GM21576 (cell line): ENCODE results near the gene CIAO3.

Experiments used
- ATAC-seq: cut with Tn5 transposase; IDR thresholded peaks from one replicate; pipeline ENCODE4 v1.9.1; 2021; ENCODE audit warnings: mild to moderate bottlenecking, moderate library complexity; ENCODE audit not compliant: unreplicated experiment

The CIAO3 gene

DNA sequence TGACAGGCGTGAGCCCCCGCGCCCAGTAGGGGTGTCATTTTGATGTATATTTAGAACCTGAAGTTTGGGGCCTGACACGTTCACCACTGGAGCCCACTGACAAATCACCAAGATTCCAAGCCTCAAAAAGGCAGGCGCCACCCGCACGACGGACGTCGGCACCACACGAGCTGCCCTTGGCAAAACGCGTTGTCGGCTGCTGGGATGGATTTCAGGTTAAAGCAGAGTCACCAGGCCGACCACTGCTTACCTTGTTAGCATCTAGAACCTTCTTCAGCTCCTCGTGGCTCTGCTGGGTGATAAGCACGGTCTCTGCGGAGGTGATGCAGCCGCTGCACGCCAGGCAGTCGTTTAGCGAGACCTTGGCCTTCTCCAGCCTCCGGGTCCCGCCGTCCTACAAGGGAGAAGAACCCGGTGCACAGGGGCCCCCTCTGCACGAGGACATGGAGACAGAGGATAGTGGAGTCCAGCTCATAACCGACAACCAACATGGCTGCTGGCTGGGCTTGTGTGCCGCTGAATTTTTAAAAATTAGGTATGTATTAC is 3.8 kb downstream of the CIAO3 start:
- no peak for ATAC-seq

DNA sequence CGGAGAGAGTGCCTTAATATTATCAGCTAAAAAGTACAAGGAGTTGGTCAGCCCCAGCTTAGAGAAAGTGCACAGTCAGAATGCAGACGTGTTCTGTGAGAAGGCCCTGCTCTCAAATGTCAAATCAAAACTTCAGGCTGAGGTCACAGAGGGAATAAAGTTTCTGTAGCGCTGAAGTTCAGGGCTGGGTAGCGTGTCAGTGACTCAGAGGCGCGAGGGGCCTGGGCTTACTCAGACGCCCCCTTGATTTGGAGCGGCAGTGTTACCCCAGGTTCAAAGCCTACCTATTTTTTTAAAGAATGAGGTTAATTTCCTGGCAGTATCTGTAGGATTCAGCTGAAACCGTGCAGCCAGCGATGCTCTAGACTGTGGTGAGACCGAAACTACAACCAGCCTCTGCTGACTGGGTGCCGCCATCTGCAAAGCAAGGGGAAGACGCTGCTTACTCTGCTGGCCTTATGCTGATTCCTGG is 4.8 kb downstream of the CIAO3 start:
- ATAC-seq, result no peak

DNA sequence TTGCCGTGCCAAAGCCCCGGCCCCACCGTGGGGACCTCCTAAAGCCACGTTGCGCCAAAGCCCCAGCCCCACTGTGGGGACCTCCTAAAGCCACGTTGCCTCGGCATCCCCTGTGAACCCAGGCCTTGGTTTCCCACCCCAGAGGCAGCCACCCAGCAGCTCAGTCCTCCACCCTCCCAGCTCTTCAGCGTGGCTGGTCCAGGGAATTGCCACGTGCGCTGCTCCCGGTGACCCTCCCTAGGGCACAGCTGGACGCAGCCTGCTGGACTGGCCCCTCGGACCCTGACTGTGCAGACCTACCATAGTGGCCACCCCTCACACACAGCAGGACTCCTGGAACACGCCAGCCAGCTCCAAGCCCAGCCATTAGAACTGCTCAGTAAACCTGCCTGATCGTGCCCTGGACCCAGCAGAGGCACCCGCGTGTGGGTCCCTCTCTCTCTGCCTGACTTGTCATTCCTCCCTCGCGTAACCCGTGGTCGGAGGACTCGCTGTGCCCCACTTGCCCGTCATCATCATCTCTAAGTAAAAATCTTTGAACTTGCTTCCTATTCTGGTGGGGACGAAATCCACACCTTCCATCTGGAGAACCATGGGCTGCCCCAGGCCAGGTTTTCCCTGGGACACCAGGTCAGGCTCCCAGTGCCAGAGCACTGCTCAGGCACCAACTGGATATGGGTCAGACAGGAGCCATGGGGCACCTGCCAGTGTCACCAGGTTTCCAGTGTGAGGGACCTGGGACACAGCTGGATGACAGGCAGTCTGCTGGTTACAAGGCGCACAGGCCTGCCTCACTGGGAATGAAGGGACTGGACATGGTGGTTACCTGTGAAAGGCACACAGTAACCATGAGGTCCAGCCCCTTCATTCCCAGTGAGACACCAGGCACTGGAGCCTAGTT is 5.6 kb downstream of the CIAO3 start:
- no peak for ATAC-seq

DNA sequence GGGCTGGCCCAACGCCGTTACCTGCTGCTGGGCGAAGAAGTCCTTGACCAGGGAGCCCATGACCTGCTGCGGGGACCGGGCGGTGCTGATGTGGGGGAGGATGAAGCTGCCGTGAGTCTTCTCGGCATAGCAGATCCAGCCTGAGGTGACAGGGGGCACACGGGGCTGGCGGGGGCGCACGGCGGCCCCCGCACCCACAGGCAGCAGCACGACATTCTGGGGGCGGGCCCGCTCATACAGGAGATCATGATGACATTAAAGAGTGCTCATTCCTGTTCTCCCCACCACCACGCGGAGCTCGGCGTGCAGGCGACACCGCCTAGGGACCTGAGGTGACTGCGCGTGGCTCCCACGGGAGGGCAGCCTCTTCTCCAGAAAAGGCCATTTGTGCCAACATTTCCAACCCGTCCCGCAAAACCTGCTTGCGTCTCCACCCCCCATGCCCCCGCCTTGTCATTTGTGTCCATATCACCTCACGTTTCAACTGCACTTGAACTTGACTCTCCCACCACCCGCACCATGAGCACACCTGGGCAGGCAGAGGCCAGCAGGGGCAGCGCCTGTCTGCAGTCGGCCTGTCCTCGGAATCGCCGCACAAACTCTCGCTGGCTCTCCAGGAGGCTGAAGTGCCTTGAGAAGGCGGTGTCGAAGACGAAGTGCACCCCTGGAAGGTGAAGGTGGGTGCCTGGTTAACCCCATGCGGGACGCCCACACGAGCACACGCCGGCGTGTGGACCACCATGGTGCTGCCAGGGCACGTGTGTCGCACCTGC is 6.4 kb downstream of the CIAO3 start:
- no peak for ATAC-seq

- no peak for ATAC-seq
These were observed 7.2 kb downstream of the CIAO3 start for GRCh38 chr16:733382-734207.

GRCh38 chr16:732936-733335 is 7.9 kb downstream of the CIAO3 start:
- no peak for ATAC-seq

GRCh38 chr16:732332-732731 is 8.5 kb downstream of the CIAO3 start:
- ATAC-seq, result no peak

- ATAC-seq, result no peak
These were observed 9.9 kb downstream of the CIAO3 start for GRCh38 chr16:730666-731509.

DNA sequence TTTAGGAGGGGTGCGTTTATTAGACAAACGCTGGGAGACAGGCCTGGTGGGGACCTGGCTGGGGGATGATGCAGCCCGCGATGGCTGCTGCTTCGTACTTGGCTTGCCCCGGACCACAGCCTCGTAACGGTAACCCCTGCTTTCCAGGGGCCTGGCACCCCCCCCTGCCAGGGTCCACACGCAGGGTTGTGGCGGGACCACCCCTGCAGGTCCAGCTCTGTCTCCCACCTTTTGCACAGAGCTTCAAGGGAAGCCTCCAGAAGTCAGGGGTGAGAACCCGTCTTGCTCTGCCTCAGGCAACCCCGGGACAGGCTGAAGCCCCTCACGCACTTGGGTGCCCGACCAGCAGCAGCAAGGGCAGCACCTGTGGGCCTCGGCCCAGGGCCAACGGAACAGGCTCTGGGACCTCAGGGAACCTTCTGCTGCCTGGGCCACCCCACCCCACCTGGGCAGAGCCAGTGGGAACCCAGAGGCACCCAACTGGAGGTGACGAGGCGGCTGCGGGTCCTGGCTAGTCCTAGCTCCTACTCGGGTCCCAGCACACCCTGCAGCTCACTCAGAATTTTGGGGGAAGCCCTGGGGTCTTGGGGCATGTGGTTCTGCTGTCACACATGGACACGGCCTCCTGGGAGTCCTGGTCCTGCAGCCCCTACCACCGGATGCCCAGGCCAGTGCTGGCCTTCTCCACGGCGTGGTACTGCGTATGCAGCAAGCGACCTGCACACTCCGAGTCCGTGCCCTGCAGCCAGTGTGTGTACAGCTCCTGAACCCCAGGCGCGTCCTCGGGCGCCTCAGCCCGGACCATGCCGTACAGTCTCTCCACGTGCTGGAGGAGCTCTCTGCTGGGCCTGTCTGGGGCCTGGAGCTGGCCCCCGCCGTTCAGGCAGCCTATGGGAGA is 10.8 kb downstream of the CIAO3 start:
- ATAC-seq, result no peak

DNA sequence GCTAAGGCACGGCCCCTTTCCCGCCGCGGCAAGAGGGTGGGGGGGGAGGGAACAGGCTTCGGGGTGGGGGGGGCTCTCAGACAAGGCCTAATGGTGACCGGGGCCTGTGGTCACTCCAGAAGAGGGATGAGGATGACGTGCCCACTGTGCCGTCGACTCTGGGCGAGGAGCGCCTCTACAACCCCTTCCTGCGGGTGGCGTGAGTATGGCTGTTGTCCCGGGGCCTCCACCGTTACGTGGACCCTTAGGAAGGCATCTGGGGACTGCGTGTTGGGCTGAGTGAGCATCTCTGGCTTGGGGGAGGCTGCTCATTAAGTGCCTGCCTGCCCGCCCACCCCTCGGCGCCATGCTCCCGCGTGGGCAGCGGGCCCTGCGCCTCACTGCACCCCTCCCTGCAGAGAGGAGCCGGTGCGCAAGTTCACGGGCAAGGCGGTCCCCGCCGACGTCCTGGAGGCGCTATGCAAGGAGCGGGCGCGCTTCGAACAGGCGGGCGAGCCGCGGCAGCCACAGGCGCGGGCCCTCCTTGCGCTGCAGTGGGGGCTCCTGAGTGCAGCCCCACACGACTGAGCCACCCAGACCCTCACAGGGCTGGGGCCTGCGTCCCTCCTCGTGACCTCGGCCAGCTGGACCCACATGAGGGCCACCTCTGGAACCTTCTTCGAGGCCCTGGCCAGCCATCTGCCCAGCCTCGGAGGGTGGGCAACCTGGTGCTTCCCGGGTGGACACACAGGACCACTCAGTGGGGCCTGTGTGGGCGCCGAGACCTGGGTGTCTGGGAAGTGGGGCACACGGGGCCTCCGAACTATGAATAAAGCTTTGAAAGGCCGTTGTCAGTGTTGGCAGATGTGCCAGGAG is 11.7 kb downstream of the CIAO3 start:
- no peak for ATAC-seq

- no peak for ATAC-seq
These were observed 12.5 kb downstream of the CIAO3 start for GRCh38 chr16:728131-728889.

- no peak for ATAC-seq
These were observed 13.4 kb downstream of the CIAO3 start for GRCh38 chr16:727291-727977.

- ATAC-seq, result no peak
These were observed 14.1 kb downstream of the CIAO3 start, which contains the start of the genes CCDC78 and HAGHL for GRCh38 chr16:726438-727290. Gene CCDC78, minus strand, starts transcription at chr16:726443. Its CDS starts 76 bp downstream, at chr16:726367. Gene HAGHL, plus strand, starts transcription at chr16:727106. Its CDS starts 404 bp downstream, at chr16:727510.

- no peak for ATAC-seq
These were observed 14.7 kb downstream of the CIAO3 start for GRCh38 chr16:726188-726437.

- no peak for ATAC-seq
These were observed 15.2 kb downstream of the CIAO3 start for GRCh38 chr16:725463-726187.
